ENCODE measurements around the gene METTL25B.

The METTL25B gene

GRCh38 chr1:156700736-156701531 is 27.3 kb upstream of the METTL25B start:
- no peak for DNase-seq (ENCODE audit: low read depth)

GRCh38 chr1:156703336-156703735 is 24.9 kb upstream of the METTL25B start:
- no peak for DNase-seq (ENCODE audit: low read depth)

GRCh38 chr1:156703741-156704140 is 24.5 kb upstream of the METTL25B start:
- DNase-seq (ENCODE audit: low read depth) = no peak

- no peak for DNase-seq (ENCODE audit: low read depth)
Measured at GRCh38 chr1:156704166-156704711, 24.0 kb upstream of the METTL25B start.

GRCh38 chr1:156704930-156705320 is 23.3 kb upstream of the METTL25B start:
- DNase-seq (ENCODE audit: low read depth) = no peak

- no peak for DNase-seq (ENCODE audit: low read depth)
Measured at GRCh38 chr1:156705321-156705917, 22.9 kb upstream of the METTL25B start, which contains the start of gene CRABP2. Gene CRABP2, minus strand, starts transcription at chr1:156705583. Its CDS starts 137 bp downstream, at chr1:156705446.

- DNase-seq (ENCODE audit: low read depth) = no peak
Measured at GRCh38 chr1:156705918-156706656, 22.2 kb upstream of the METTL25B start.

GRCh38 chr1:156706657-156707416 is 21.4 kb upstream of the METTL25B start:
- peak; percentile 84 for DNase-seq (ENCODE audit: low read depth)

GRCh38 chr1:156707417-156708217 is 20.7 kb upstream of the METTL25B start:
- no peak for DNase-seq (ENCODE audit: low read depth)

GRCh38 chr1:156708218-156708661 is 20.0 kb upstream of the METTL25B start:
- DNase-seq (ENCODE audit: low read depth) = no peak

GRCh38 chr1:156709031-156709430 is 19.2 kb upstream of the METTL25B start:
- DNase-seq (ENCODE audit: low read depth) = no peak

- no peak for DNase-seq (ENCODE audit: low read depth)
Measured at GRCh38 chr1:156709757-156710489, 18.3 kb upstream of the METTL25B start.

GRCh38 chr1:156711011-156711817 is 17.1 kb upstream of the METTL25B start:
- DNase-seq (ENCODE audit: low read depth) = no peak

- DNase-seq (ENCODE audit: low read depth) = no peak
Measured at GRCh38 chr1:156712626-156713025, 15.6 kb upstream of the METTL25B start.

GRCh38 chr1:156714830-156715229 is 13.4 kb upstream of the METTL25B start:
- no peak for DNase-seq (ENCODE audit: low read depth)

- DNase-seq (ENCODE audit: low read depth) = no peak
Measured at GRCh38 chr1:156717351-156717750, 10.9 kb upstream of the METTL25B start.

GRCh38 chr1:156721131-156721530 is 7.1 kb upstream of the METTL25B start:
- DNase-seq (ENCODE audit: low read depth) = no peak

- DNase-seq (ENCODE audit: low read depth) = no peak
Measured at GRCh38 chr1:156721535-156721934, 6.7 kb upstream of the METTL25B start.

GRCh38 chr1:156725683-156726280 is 2.5 kb upstream of the METTL25B start:
- DNase-seq (ENCODE audit: low read depth) = peak; percentile 89

Measured in fibroblast of the conjunctiva (primary cell).